Cardiac muscle cell (in vitro differentiated cells and primary cell): Measurements from ENCODE around the gene RAP1GAP2. TPM values are rescaled to one million over a fixed set of nuclear protein-coding genes. Genes with fewer than 3 reads are reported as not detected.

Source experiments
- DNase-seq, 2 donors: peaks; one replicate each; pipeline versions ENCODE4 v3.0.0 to v3.0.0-alpha.2; 2010 to 2017; ENCODE audit warnings: low read depth in 1 of 2, low spot score in 1 of 2
- H3K27ac ChIP-seq: fragments of 200-600 bp; sonication (generic); 2 replicates; pipeline ENCODE4 v1.5.1; 2016
- H3K27me3 ChIP-seq: fragments of 200-600 bp; sonication (generic); 2 replicates; pipeline ENCODE4 v1.6.0; 2016; ENCODE audit warnings: control low read depth
- H3K36me3 ChIP-seq: fragments of 200-600 bp; sonication (generic); 2 replicates; pipeline ENCODE4 v1.5.1; 2016; ENCODE audit warnings: control low read depth
- H3K4me1 ChIP-seq: fragments of 200-600 bp; sonication (generic); 2 replicates; pipeline ENCODE4 v1.8.1; 2017; ENCODE audit warnings: low read depth, mild to moderate bottlenecking, mixed run types
- H3K4me3 ChIP-seq: fragments of 200-600 bp; sonication (generic); 2 replicates; pipeline ENCODE4 v1.5.1; 2016; ENCODE audit warnings: mild to moderate bottlenecking
- H3K9me3 ChIP-seq: fragments of 200-600 bp; sonication (generic); 2 replicates; pipeline ENCODE4 v1.5.1; 2017; ENCODE audit warnings: low read depth, mild to moderate bottlenecking, control low read depth
- polyA plus RNA-seq: library from polyadenylated mRNA; unstranded; fragments of >200 nt; fragmentation: Nextera tagmentation; extraction: Ambion mirVana; gene quantifications from 2 replicates; pipeline ENCODE4 v1.2.1, GENCODE V29; 2016
- total RNA-seq: library from RNA; depleted of rRNA; stranded (reverse); fragments of >200 nt; gene quantifications from 2 replicates; pipeline ENCODE4 v1.2.3, GENCODE V29; 2016
- TF ChIP-seq, protein P1 (sequence below): IDR thresholded peaks from 2 replicates; pipeline ENCODE4 v1.5.1; 2012; ENCODE audit warnings: low read depth, mild to moderate bottlenecking, low read length

Gene RAP1GAP2
- total and polyA plus RNA-seq, 2 experiments from 2014 or later: 1.2 to 2.9 TPM

DNA sequence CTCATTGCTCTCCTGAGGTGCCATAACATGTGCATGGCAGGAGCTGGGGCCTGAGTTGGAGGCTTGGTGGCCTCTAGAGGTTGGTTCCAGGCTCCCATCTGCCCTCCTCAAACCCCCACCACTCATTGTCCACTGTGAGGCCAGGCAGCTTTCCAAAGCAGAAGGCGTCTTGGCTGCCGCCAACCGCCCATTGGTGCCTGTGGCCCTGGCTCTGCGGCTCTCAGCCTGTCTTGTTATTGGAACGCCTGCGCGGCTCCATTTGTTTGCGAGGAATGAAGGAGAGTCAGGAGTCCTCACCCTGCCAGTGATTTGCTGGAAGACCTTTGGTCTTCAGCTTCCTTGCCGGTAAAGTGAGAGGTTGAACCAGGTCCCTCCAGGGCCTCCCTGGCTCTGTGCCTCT is 223.5 kb downstream of the RAP1GAP2 start:
- Histone ChIP-seq H3K9me3 (no peaks in the 10 kb centered on the region), H3K36me3 (no peaks in the 10 kb centered on the region), H3K27me3 (no peaks in the 10 kb centered on the region), H3K4me3 (no peak overlapping the region), H3K4me1 (no peaks in the 10 kb centered on the region), H3K27ac (no peak overlapping the region)
- TF ChIP-seq, protein P1, sequence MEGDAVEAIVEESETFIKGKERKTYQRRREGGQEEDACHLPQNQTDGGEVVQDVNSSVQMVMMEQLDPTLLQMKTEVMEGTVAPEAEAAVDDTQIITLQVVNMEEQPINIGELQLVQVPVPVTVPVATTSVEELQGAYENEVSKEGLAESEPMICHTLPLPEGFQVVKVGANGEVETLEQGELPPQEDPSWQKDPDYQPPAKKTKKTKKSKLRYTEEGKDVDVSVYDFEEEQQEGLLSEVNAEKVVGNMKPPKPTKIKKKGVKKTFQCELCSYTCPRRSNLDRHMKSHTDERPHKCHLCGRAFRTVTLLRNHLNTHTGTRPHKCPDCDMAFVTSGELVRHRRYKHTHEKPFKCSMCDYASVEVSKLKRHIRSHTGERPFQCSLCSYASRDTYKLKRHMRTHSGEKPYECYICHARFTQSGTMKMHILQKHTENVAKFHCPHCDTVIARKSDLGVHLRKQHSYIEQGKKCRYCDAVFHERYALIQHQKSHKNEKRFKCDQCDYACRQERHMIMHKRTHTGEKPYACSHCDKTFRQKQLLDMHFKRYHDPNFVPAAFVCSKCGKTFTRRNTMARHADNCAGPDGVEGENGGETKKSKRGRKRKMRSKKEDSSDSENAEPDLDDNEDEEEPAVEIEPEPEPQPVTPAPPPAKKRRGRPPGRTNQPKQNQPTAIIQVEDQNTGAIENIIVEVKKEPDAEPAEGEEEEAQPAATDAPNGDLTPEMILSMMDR: no peak
- no peak for DNase-seq

DNA sequence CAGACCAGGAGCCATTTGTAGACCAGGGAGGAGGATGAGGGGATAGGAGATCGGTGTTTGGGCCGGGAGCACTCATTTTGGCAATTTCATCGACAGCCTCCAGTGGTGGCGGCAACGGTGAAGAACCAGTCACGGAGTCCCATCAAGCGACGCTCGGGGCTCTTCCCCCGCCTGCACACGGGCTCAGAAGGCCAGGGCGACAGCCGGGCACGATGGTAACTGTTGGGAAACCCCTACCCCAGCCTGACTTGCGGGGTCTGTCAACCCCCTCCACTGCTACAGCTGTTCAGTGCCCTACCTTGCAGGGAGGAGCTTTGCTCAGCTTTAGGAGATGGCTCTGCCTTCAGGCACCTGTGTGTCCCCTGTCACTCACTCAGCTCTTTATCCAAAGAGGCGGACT is 224.1 kb downstream of the RAP1GAP2 start:
- Histone ChIP-seq H3K27me3 (no peaks in the 10 kb centered on the region), H3K4me1 (no peaks in the 10 kb centered on the region), H3K36me3 (no peaks in the 10 kb centered on the region), H3K27ac (no peak overlapping the region), H3K9me3 (no peaks in the 10 kb centered on the region), H3K4me3 (no peak overlapping the region)
- TF ChIP-seq, protein P1: no peak
- DNase-seq: no peak

GRCh38 chr17:3022197-3022596 is 226.0 kb downstream of the RAP1GAP2 start:
- H3K4me3 ChIP-seq: no peak overlapping the region
- TF ChIP-seq, protein P1: no peak

GRCh38 chr17:3024346-3024745 is 228.1 kb downstream of the RAP1GAP2 start:
- H3K27ac ChIP-seq: no peak overlapping the region
- DNase-seq: no peak
- H3K4me1 ChIP-seq: peaks cover 11% of the 10 kb centered on the region
- H3K9me3 ChIP-seq: no peaks in the 10 kb centered on the region
- no peaks in the 10 kb centered on the region for H3K36me3 ChIP-seq
- H3K4me3 ChIP-seq: no peak overlapping the region
- TF ChIP-seq, protein P1: no peak
- no peaks in the 10 kb centered on the region for H3K27me3 ChIP-seq

More at GRCh38 chr17:3022197-3022596, 226.0 kb downstream of the RAP1GAP2 start:
- H3K27me3 ChIP-seq: no peaks in the 10 kb centered on the region
- H3K27ac ChIP-seq: no peak overlapping the region
- H3K36me3 ChIP-seq: no peaks in the 10 kb centered on the region
- H3K9me3 ChIP-seq: no peaks in the 10 kb centered on the region
- peaks cover 3% of the 10 kb centered on the region for H3K4me1 ChIP-seq
- no peak for DNase-seq

GRCh38 chr17:3025421-3026124 is 229.3 kb downstream of the RAP1GAP2 start:
- H3K36me3 ChIP-seq: no peaks in the 10 kb centered on the region
- peaks cover 11% of the 10 kb centered on the region for H3K4me1 ChIP-seq
- no peaks in the 10 kb centered on the region for H3K27me3 ChIP-seq
- TF ChIP-seq, protein P1: no peak
- H3K9me3 ChIP-seq: no peaks in the 10 kb centered on the region
- H3K27ac ChIP-seq: no peak overlapping the region
- no peak for DNase-seq
- H3K4me3 ChIP-seq: no peak overlapping the region
